SK-N-SH treated with all-trans-retinoic acid at 6 μM for 48 hours (cell line): ENCODE results near the gene CCIN.

Experiments
- ARNTL ChIP-seq: fragments of 450-650 bp; formaldehyde crosslinking; IDR thresholded peaks from 2 replicates; pipeline ENCODE4 v1.5.0; 2020; ENCODE audit warnings: low read depth, mild to moderate bottlenecking, moderate library complexity, borderline replicate concordance
- CREB5 ChIP-seq: fragments of 250-450 bp; sonication (Bioruptor Pico); IDR thresholded peaks from 2 replicates; pipeline ENCODE4 v1.5.1; 2020; ENCODE audit warnings: low read depth, mild to moderate bottlenecking, moderate library complexity
- CSDC2 ChIP-seq: fragments of 250-450 bp; sonication (Bioruptor Pico); IDR thresholded peaks from 2 replicates; pipeline ENCODE4 v1.5.0; 2020; ENCODE audit warnings: mild to moderate bottlenecking, moderate library complexity
- ISL1 ChIP-seq: fragments of 250-450 bp; sonication (Bioruptor Pico); IDR thresholded peaks from 2 replicates; pipeline ENCODE4 v2.1.2; 2022; ENCODE audit warnings: mild to moderate bottlenecking, moderate library complexity
- OSR1 ChIP-seq: fragments of 250-450 bp; sonication (Bioruptor Pico); IDR thresholded peaks from 2 replicates; pipeline ENCODE4 v1.8.0; 2022; ENCODE audit warnings: moderate library complexity, mild to moderate bottlenecking, inconsistent platforms
- PPARA ChIP-seq: fragments of 250-450 bp; sonication (Bioruptor Pico); IDR thresholded peaks from 2 replicates; pipeline ENCODE4 v1.5.0; 2020; ENCODE audit warnings: mild to moderate bottlenecking, borderline replicate concordance
- RARB ChIP-seq: fragments of 250-450 bp; sonication (Bioruptor Pico); IDR thresholded peaks from 2 replicates; pipeline ENCODE4 v1.8.0; 2021; ENCODE audit warnings: mild to moderate bottlenecking, moderate library complexity
- TCF4 ChIP-seq: fragments of 250-450 bp; sonication (Bioruptor Pico); IDR thresholded peaks from 2 replicates; pipeline ENCODE4 v1.8.0; 2021; ENCODE audit warnings: mild to moderate bottlenecking, moderate library complexity, borderline replicate concordance
- TOX ChIP-seq: fragments of 250-450 bp; sonication (Bioruptor Pico); IDR thresholded peaks from 2 replicates; pipeline ENCODE4 v1.8.0; 2021; ENCODE audit warnings: mild to moderate bottlenecking, moderate library complexity, borderline replicate concordance
- TSHZ2 ChIP-seq: fragments of 250-450 bp; sonication (Bioruptor Pico); IDR thresholded peaks from 2 replicates; pipeline ENCODE4 v1.5.0; 2020; ENCODE audit warnings: mild to moderate bottlenecking, moderate library complexity
- ZFP30 ChIP-seq: fragments of 450-650 bp; formaldehyde crosslinking; IDR thresholded peaks from 2 replicates; pipeline ENCODE4 v1.5.0; 2022; ENCODE audit warnings: mild to moderate bottlenecking, moderate library complexity
- ZNF70 ChIP-seq: fragments of 450-650 bp; formaldehyde crosslinking; IDR thresholded peaks from 2 replicates; pipeline ENCODE4 v1.5.0; 2020; ENCODE audit warnings: mild to moderate bottlenecking, moderate library complexity
- TF ChIP-seq, protein P1 (sequence below): fragments of 250-450 bp; sonication (Bioruptor Pico); IDR thresholded peaks from 2 replicates; pipeline ENCODE4 v1.8.0; 2020; ENCODE audit warnings: mild to moderate bottlenecking, moderate library complexity, borderline replicate concordance

- TF ChIP-seq CSDC2 (CRISPR knock-in tag) = no peak
- TF ChIP-seq ISL1 (CRISPR knock-in tag) = no peak
- TF ChIP-seq CREB5 (CRISPR knock-in tag) = no peak
- TF ChIP-seq PPARA (CRISPR knock-in tag) = no peak
- TF ChIP-seq RARB (CRISPR knock-in tag) = no peak
- no peak for TF ChIP-seq OSR1 (CRISPR knock-in tag)
- no peak for TF ChIP-seq TCF4 (CRISPR knock-in tag)
- no peak for TF ChIP-seq ZNF70
- TF ChIP-seq, protein P1, sequence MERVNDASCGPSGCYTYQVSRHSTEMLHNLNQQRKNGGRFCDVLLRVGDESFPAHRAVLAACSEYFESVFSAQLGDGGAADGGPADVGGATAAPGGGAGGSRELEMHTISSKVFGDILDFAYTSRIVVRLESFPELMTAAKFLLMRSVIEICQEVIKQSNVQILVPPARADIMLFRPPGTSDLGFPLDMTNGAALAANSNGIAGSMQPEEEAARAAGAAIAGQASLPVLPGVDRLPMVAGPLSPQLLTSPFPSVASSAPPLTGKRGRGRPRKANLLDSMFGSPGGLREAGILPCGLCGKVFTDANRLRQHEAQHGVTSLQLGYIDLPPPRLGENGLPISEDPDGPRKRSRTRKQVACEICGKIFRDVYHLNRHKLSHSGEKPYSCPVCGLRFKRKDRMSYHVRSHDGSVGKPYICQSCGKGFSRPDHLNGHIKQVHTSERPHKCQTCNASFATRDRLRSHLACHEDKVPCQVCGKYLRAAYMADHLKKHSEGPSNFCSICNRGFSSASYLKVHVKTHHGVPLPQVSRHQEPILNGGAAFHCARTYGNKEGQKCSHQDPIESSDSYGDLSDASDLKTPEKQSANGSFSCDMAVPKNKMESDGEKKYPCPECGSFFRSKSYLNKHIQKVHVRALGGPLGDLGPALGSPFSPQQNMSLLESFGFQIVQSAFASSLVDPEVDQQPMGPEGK (CRISPR knock-in tag) = no peak
- no peak for TF ChIP-seq ARNTL (CRISPR knock-in tag)
- TF ChIP-seq TOX (CRISPR knock-in tag) = no peak
- TF ChIP-seq TSHZ2 (CRISPR knock-in tag) = no peak
- TF ChIP-seq ZFP30 (CRISPR knock-in tag) = no peak
Observed at GRCh38 chr9:36135741-36136271, 33.4 kb upstream of the CCIN start.
